Right lobe of liver (tissue), 6 donors: ENCODE data around the gene CNTNAP4. TPM values are rescaled to one million over a fixed set of nuclear protein-coding genes. Genes with fewer than 3 reads are reported as not detected.
A peak's percentile ranks its signal among the peaks of the same experiment; 100 is the strongest.

Experiments
- ATAC-seq, 4 donors: fragments of 200-7000 bp; cut with Tn5 transposase; one replicate each; pipeline ENCODE4 v1.9.1; 2020; ENCODE audit warnings: mild to moderate bottlenecking in 4 of 4, moderate library complexity in 4 of 4
- DNase-seq, 3 donors: peaks; one replicate each; pipeline ENCODE4 v3.0.0-alpha.2; 2020
- H3K27ac ChIP-seq, 3 donors: fragments of 200-600 bp; one replicate each; pipeline ENCODE4 v1.8.0; 2022
- H3K27me3 ChIP-seq, 2 donors: fragments of 200-600 bp; one replicate each; pipeline ENCODE4 v1.8.0; 2022
- H3K36me3 ChIP-seq, 4 donors: fragments of 200-600 bp; sonication (generic) in 1 of 4; one replicate each; pipeline versions ENCODE4 v1.5.1 to v1.8.0; 2017 to 2022; ENCODE audit warnings: control low read depth in 1 of 4
- H3K4me1 ChIP-seq, 4 donors: fragments of 200-600 bp; sonication (generic) in 1 of 4; one replicate each; pipeline versions ENCODE4 v1.5.1 to v1.8.0; 2017 to 2022; ENCODE audit warnings: control low read depth in 1 of 4
- H3K4me3 ChIP-seq, 3 donors: fragments of 200-600 bp; one replicate each; pipeline ENCODE4 v1.8.0; 2022
- H3K9me3 ChIP-seq, 4 donors: fragments of 200-600 bp; sonication (generic) in 1 of 4; one replicate each; pipeline versions ENCODE4 v1.5.1 to v1.8.0; 2017 to 2022; ENCODE audit warnings: control low read depth in 1 of 4
- POLR2A ChIP-seq: fragments of 450-650 bp; IDR thresholded peaks from one replicate; pipeline ENCODE4 v1.6.1; 2017; ENCODE audit warnings: antibody characterized with exemption, mild to moderate bottlenecking
- WGBS: methylation state at CpG from one replicate; pipeline ENCODE4 v1.1.6; 2018; ENCODE audit warnings: low coverage, low lambda C conversion rate; ENCODE audit not compliant: insufficient coverage; ENCODE audit errors: missing lambda C conversion rate; 5-methylcytosine and 5-hydroxymethylcytosine counted together
- intact Hi-C, 2 donors: fragments of 100-400 bp; cut with DNase I; formaldehyde crosslinking; loops; one replicate each; pipeline versions ENCODE4 v1.11.2 to v1.14.1; 2022
- total RNA-seq, 6 experiments: library from RNA; depleted of rRNA in 2 of 6; stranded (reverse); fragments of >200 nt in 2 of 6; fragmentation: NEBNext Ultra II Directional in 3 of 6; extraction: Animal tissue kit (Norgen Biotek cat#: 25700) in 3 of 6; gene quantifications; one replicate each; pipeline versions ENCODE4 v1.1.0 to v1.2.4, GENCODE V29; 2016 to 2023
- TF ChIP-seq, protein P1 (sequence below), 4 donors: fragments of 200-600 bp in 3 of 4; fragments of 450-650 bp in 1 of 4; IDR thresholded peaks; one replicate each; pipeline versions ENCODE4 v1.5.1 to v1.8.0; 2016 to 2022; ENCODE audit warnings: antibody characterized with exemption in 4 of 4, mild to moderate bottlenecking in 2 of 4
- donor health status: DM: no; HTN: yes; CAD: no.
- donor health status: DM: no; HTN: no; CAD: no.
- donor health status: DM: no; HTN: no; CAD: no.
- donor health status: DM: no; HTN: yes; CAD: no.
- donor health status: DM: no; HTN: yes; CAD: no.

The CNTNAP4 gene
- total RNA-seq, 6 experiments from 2014 or later, result not detected

DNA sequence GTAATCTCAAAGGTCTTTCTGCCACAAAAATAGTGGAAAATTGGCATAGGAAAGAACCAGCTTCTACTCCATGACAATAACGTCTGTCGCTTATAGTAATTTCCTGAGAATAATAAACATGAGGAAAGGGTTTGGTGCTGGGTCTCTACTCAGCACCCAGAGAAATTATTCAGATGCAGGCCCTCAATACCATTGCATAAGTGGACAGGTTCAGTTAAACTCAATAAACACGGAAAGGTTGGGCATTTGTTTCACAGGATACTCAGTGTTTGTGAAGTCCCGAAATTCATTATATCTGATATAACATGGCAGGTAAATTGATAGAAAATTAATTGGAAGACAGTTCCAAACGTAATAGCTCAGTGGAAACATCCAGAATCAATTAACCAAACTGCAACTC is 254.0 kb downstream of the CNTNAP4 start:
- H3K27me3 ChIP-seq, result no peaks in the 10 kb centered on the region
- peaks cover 0 to 10% (median 0%) of the 10 kb centered on the region in 4 donors for H3K4me1 ChIP-seq
- ATAC-seq (peak; percentile 53 to 57 (median 56)), DNase-seq (no peak)
- H3K4me3 ChIP-seq, result peak overlapping the region; percentile 37 to 62 (median 60)
- 27% methylated on average over 5 of the region's 5 CpGs for WGBS
- H3K36me3 ChIP-seq, result no peaks in the 10 kb centered on the region
- H3K9me3 ChIP-seq, result no peaks in the 10 kb centered on the region
- intact Hi-C loops, result no loop called here
- TF ChIP-seq, protein P1, sequence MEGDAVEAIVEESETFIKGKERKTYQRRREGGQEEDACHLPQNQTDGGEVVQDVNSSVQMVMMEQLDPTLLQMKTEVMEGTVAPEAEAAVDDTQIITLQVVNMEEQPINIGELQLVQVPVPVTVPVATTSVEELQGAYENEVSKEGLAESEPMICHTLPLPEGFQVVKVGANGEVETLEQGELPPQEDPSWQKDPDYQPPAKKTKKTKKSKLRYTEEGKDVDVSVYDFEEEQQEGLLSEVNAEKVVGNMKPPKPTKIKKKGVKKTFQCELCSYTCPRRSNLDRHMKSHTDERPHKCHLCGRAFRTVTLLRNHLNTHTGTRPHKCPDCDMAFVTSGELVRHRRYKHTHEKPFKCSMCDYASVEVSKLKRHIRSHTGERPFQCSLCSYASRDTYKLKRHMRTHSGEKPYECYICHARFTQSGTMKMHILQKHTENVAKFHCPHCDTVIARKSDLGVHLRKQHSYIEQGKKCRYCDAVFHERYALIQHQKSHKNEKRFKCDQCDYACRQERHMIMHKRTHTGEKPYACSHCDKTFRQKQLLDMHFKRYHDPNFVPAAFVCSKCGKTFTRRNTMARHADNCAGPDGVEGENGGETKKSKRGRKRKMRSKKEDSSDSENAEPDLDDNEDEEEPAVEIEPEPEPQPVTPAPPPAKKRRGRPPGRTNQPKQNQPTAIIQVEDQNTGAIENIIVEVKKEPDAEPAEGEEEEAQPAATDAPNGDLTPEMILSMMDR (IDR thresholded peaks at IDR 0.05), result no peak
- no peak for TF ChIP-seq POLR2A
- H3K27ac ChIP-seq, result peak overlapping the region; percentile 9 to 86 (median 80)

- 15% methylated on average over 5 of the region's 5 CpGs for WGBS
- peak in 1 of 3 donors; percentile 61 for DNase-seq
- peak; percentile 79 to 88 (median 84) for ATAC-seq
These were observed 255.2 kb downstream of the CNTNAP4 start for GRCh38 chr16:76532188-76532973.

DNA sequence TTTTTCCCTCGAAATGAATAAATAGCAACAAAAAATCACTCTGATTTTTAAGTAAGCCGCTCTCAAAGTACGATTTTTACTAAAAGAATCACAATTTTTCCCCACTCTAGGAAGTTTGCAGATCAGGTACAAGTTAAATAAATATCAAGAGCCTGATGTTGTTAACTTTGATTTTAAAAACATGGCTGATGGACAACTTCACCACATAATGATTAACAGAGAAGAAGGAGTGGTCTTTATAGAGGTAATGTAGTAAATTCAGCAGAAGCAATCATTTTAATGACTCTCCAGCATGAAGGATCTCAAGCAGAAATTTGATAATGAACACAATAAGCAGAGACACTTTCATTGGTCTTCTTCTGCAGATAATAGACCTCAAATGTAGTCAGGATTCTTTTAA is 262.4 kb downstream of the CNTNAP4 start:
- WGBS, result 46% methylated on average over 3 of the region's 3 CpGs
- TF ChIP-seq POLR2A, result no peak
- Histone ChIP-seq H3K27ac (no peak overlapping the region), H3K27me3 (no peaks in the 10 kb centered on the region), H3K36me3 (no peaks in the 10 kb centered on the region), H3K9me3 (no peaks in the 10 kb centered on the region), H3K4me1 (peaks cover 0 to 24% (median 10%) of the 10 kb centered on the region in 4 donors), H3K4me3 (no peak overlapping the region)
- ATAC-seq, result peak; percentile 33 to 82 (median 54)
- DNase-seq, result no peak
- intact Hi-C loops, result no loop called here

More at GRCh38 chr16:76532188-76532973, 255.2 kb downstream of the CNTNAP4 start:
- intact Hi-C loops, result no loop called here
- Histone ChIP-seq H3K27me3 (no peaks in the 10 kb centered on the region), H3K9me3 (no peaks in the 10 kb centered on the region), H3K4me1 (peaks cover 0 to 10% (median 0%) of the 10 kb centered on the region in 4 donors), H3K36me3 (no peaks in the 10 kb centered on the region), H3K27ac (peak overlapping the region; percentile 43 to 86 (median 80)), H3K4me3 (peak overlapping the region; percentile 37 to 62 (median 60))
- TF ChIP-seq, protein P1 (IDR thresholded peaks at IDR 0.05), result no peak
- peak; percentile 84 for TF ChIP-seq POLR2A

DNA sequence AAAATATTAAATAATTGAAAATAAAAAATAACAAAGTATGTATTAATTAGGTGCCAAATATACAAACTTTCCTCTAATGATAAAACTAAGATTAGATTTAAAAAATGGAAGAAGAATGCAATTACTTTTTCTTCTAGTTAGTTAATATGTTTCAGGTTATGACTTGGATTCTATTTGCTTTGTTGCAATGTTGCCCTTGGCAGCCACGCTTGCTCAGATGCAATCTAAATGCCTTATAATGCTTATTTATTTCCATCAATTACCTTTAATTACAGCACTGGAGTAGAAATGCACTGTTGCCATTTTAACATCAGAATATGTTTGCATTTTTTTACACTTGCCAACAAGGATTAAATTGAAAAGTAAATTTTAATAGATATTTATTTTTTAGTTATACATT is 263.9 kb downstream of the CNTNAP4 start:
- Histone ChIP-seq H3K27me3 (no peaks in the 10 kb centered on the region), H3K36me3 (no peaks in the 10 kb centered on the region), H3K9me3 (no peaks in the 10 kb centered on the region), H3K4me3 (no peak overlapping the region), H3K27ac (no peak overlapping the region), H3K4me1 (peaks cover 0 to 24% (median 10%) of the 10 kb centered on the region in 4 donors)
- ATAC-seq (peak; percentile 58 to 83 (median 80)), DNase-seq (peak in 2 of 3 donors; percentile 42 to 55)
- TF ChIP-seq, protein P1 (IDR thresholded peaks at IDR 0.05), result no peak
- TF ChIP-seq POLR2A, result no peak
- 35% methylated on average over 1 of the region's 1 CpG for WGBS
- intact Hi-C loops, result no loop called here

- ATAC-seq, result no peak
- 85% methylated on average over 2 of the region's 2 CpGs for WGBS
- no peaks in the 10 kb centered on the region for H3K27me3 ChIP-seq
- H3K36me3 ChIP-seq, result no peaks in the 10 kb centered on the region
- TF ChIP-seq, protein P1 (IDR thresholded peaks at IDR 0.05), result no peak
- no peak for TF ChIP-seq POLR2A
- no peaks in the 10 kb centered on the region for H3K4me1 ChIP-seq
- intact Hi-C loops, result no loop called here
- H3K27ac ChIP-seq, result no peak overlapping the region
- no peaks in the 10 kb centered on the region for H3K9me3 ChIP-seq
- DNase-seq, result no peak
- H3K4me3 ChIP-seq, result no peak overlapping the region
These were observed 288.3 kb downstream of the CNTNAP4 start for GRCh38 chr16:76565542-76565941.
